SW480 (cell line): ENCODE measurements around the gene BHMT.

Experiments
- DNase-seq: peaks from one replicate; pipeline ENCODE4 v3.0.0-alpha.2; 2016; ENCODE audit warnings: low spot score

The BHMT gene

GRCh38 chr5:79111387-79111959 is at the start of gene BHMT:
TSS of gene BHMT (plus strand) at chr5:79111809. CDS start at chr5:79111886, 77 bp downstream.
- no peak for DNase-seq

DNA sequence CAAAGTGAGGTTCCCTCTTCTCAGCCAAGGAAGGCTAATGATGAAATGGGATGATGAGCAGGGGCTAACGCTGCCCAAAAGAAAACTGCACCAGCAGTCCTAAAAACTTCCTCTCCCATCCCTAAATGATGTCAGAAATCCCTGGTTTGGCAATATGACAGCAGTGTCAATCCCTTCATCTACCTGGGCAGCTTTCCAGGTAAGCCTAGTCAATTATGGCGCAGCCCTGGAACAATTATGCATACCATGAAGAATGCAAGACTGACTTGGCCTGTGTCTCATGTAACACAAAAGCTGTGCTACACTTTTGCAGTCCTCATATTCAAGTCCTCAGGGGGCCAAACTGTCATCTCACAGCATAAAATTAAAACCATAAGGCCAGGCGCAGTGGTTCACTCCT is 49.2 kb upstream of the BHMT start:
- DNase-seq, result no peak

DNA sequence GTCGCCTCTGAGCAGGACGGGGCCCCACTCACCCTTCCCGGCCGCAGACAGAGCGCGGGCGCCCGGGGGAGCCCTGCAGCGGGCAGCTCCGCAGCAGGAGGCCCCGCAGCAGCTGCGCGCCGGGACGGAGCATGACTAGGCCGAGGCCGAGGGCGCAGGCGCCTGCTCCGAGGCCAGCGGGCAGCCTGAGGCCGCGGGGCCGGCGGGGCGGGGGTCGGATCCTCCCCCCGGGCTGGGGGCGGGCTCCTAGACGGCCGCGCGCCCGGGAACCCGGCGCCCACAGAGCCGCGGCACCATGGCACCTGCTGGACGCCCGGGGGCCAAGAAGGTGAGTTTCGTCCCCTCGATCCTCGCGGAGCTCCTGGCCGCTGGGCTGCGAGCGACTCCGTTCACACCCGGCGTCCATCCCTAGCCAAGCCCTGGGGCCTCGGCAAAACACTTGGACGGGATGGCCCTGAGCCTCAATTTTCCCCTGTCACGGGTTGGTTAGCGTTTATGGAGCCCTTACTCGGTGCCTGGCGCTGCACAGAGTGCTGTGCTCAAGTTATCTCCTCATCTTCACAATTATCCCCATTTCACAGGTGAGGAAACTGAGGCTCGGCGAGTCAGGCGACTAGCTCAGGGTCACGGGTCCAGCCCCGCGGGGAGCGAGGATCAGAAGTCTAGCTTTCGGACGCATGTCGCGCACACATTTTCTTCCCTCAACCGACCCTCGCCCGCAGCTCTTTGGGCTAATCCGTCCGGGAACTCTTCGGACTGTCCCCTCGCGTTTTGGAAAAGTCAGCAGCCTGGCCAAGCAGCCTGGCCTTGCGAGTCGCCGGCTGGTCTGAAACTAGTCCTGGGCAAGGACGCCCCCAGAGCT is 41.9 kb upstream of the BHMT start, which contains the start of the genes BHMT2 and DMGDH:
Gene BHMT2, plus strand, starts transcription at position 280 of the 862 bp plus-strand sequence. Its CDS starts 16 bp downstream, at position 296.
Gene DMGDH, minus strand, starts transcription at position 187 of the 862 bp plus-strand sequence. Its CDS starts 54 bp downstream, at position 133.
- no peak for DNase-seq

GRCh38 chr5:79070350-79070667 is 41.3 kb upstream of the BHMT start:
- DNase-seq, result no peak

GRCh38 chr5:79074641-79075040 is 37.0 kb upstream of the BHMT start:
- DNase-seq, result peak; percentile 32

- DNase-seq, result no peak
Measured at GRCh38 chr5:79075646-79076426, 35.8 kb upstream of the BHMT start.

DNA sequence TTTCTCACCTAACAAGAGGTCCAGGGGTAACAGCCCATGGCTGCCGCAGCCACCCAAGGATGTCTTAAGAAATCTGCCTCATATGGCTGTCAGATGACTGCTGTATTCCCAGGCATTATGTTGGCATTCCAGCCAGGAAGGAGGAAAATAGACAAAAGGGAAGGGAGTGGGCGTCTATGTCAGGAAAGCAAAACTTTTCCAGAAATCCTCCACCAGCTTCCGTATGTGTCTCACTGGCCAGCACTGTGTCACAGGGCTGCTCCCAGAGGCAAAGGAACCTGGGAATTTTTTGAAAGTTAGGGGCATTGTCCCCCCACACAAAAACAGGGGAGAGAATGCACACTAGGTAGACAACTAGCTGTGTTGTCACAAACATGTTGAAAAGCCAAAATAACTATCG is 34.8 kb upstream of the BHMT start:
- no peak for DNase-seq

DNA sequence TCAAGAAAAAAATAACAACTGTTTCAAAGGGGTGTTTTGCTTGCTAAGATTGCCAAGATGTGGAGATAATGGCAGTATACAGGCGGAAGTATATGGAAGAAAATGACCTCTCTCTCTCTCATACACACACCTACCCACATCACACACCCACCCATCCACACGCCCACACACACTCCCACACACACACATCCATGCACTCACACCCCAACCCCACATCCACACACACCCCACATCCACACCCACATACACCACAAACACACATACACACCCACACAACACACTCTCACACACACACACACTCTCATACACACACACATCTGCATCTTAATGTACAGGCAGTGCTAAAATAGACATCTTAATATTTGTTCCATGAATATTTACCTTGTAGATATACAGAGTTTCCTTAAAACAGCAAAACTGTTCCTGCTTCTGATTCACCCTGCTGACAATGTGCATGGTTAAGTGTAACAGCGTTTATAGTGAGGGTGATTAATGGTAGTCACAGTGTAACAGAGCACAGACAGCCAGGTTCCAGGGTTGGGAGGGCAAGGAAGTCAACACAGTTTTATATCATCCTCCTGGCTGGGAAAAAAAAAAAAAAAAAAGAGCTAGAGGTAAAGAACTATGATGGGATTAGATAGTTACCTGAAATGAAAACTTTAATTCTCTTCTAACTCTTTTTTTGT is 33.8 kb upstream of the BHMT start:
- no peak for DNase-seq

DNA sequence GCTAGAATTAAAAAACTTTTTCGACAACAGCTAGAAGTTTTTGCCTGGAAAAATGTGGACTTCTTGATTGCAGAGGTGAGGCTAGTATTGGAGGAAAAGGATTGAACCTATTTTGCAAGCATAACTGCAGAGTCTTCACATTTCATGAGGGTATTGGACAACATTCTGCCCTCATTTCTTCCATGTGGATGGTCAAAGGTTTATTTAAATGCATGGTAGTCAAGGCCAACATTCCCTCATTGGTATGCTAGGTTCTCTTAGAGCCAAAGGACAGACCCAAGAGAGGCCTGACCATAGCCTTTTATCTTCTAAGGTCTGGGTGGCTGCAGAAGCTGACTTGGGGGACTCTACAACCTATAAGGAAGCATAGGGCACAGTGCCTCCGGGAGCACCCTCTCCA is 30.8 kb upstream of the BHMT start:
- no peak for DNase-seq

DNA sequence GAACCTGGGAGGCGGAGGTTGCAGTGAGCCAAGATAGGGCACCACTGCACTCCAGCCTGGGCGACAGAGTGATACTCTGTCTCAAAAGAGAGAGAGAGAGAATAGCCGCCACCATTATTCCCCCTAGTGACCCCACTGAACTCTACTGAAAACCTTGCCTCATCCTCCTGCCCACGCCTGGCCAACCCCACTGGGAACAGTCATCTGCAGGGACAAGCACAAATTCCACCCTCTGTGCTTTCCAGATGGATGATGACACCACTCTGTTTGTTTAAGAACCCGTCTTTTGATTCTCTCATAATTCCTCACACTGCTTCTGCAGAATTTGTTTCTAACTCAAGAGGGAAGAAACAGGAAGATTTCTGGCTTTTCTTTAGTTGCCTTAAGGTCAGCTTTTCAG is 29.8 kb upstream of the BHMT start:
- no peak for DNase-seq

DNA sequence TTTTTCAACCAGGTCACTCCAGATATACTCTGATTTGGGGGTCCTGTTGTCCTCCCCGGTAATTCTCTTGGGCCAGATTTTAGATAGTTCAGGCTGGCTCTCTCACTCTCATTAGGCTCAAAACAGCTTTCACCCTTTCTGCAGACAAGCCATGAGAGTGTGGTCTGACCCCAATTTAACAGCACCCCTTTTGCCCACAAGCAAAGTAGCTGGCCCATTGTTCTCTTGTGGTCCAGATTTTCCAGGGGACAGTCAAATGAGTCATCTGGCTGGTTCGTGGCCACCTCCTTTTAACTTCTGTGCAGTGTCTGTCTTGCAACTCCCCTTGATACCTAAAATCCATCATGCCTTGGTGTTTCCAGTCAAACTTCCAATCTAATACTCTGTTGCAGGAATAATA is 25.5 kb upstream of the BHMT start:
- peak; percentile 20 for DNase-seq

- no peak for DNase-seq
Measured at GRCh38 chr5:79088507-79088906, 23.1 kb upstream of the BHMT start.

GRCh38 chr5:79091064-79091463 is 20.5 kb upstream of the BHMT start:
- DNase-seq, result no peak

DNA sequence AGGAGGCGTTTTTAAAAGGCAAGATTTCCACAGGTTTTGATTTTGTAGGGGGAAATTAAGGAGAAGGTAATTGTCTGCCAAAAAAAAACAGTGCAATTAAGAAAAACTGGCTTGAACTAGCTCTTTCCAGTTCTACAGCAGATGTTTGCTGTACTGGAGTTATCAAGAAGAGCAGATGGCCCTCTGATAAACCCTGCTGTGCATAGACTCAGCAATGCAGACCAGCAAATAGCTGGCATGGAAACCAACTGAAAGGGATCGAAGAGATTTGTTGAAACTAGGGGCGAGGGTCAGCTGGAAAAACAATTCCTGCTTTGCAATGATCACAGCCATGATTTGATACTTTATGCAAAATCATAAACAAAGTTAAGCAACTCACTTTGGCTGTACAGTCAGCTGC is 17.8 kb upstream of the BHMT start:
- no peak for DNase-seq

DNA sequence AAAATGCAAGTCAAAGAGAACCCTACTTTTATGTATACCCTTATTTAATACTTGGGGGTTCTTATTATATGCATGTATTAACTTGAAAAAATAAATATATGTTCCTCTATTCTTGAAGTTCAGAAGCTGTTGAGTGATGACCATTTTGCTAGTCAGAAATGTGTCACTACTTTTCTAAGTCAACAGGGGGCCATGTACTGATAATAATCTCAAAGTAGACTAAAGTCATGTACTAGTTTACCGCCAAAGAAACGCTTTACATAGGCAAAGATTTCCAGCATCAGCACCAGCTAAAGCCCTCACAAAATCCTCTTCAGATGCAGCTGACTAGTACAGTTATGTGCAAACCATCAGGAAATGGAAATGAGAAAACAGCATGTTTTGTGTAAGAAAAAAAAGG is 5.7 kb upstream of the BHMT start:
- no peak for DNase-seq

GRCh38 chr5:79107020-79107796 is 4.4 kb upstream of the BHMT start:
- DNase-seq, result no peak

DNA sequence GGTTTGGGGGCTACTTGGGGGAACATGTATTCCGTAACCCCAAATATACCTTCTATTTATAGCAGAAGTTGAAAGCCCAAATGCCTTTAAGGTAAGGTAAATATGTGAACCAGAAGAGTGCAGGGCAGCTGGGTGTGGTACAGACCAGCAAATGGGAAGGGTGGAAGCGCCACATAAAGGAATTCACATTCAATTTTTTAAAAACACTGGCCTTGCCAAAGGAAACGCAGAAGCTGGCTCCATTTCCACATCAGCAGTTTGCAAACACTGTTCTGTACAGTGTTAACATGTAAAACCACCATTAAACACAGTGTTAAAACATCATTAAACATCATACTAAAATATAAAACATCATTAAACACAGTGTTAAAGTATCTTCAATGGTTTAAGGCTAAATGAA is 3.5 kb upstream of the BHMT start:
- no peak for DNase-seq

DNA sequence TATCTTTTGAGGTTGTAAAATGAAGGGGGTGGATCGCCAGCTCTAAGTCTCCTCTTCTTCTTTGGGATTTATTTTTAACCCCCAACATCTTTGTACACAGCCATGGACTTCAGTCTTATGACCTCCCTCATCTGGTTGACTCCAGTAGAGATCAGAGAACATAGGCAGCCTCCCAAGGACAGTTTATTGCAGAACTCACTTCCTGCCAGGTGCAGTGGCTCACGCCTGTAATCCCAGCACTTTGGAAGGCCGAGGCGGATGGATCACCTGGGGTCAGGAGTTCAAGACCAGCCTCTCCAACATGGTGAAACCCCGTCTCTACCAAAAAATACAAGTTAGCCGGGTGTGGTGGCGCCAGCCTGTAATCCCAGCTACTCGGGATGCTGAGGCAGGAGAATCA is 2.8 kb upstream of the BHMT start:
- DNase-seq, result no peak

GRCh38 chr5:79109527-79110492 is 1.8 kb upstream of the BHMT start:
- no peak for DNase-seq

- no peak for DNase-seq
Measured at GRCh38 chr5:79111960-79112702, 522 bp downstream of the BHMT start.
